ENCODE data around the gene SNTN.

Gene SNTN

GRCh38 chr3:63617391-63617790, 35.1 kb upstream of the SNTN start:
- no peaks in the 10 kb centered on the region for H3K36me3 ChIP-seq (ENCODE audit: control insufficient read depth, insufficient read depth, low read length)
- TF ChIP-seq, protein P1, sequence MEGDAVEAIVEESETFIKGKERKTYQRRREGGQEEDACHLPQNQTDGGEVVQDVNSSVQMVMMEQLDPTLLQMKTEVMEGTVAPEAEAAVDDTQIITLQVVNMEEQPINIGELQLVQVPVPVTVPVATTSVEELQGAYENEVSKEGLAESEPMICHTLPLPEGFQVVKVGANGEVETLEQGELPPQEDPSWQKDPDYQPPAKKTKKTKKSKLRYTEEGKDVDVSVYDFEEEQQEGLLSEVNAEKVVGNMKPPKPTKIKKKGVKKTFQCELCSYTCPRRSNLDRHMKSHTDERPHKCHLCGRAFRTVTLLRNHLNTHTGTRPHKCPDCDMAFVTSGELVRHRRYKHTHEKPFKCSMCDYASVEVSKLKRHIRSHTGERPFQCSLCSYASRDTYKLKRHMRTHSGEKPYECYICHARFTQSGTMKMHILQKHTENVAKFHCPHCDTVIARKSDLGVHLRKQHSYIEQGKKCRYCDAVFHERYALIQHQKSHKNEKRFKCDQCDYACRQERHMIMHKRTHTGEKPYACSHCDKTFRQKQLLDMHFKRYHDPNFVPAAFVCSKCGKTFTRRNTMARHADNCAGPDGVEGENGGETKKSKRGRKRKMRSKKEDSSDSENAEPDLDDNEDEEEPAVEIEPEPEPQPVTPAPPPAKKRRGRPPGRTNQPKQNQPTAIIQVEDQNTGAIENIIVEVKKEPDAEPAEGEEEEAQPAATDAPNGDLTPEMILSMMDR (IDR thresholded peaks at IDR 0.05; ENCODE audit: insufficient read depth, low read length, poor library complexity, severe bottlenecking) = no peak
- H3K4me3 ChIP-seq (replicated peaks; ENCODE audit: low read depth, low read length) = no peak overlapping the region
- no peak for DNase-seq (ENCODE audit: extremely low read depth, insufficient read length)
- H3K27me3 ChIP-seq (replicated peaks; ENCODE audit: control insufficient read depth, insufficient read depth, low read length) = no peaks in the 10 kb centered on the region

GRCh38 chr3:63624941-63625560, 27.4 kb upstream of the SNTN start:
- Histone ChIP-seq H3K36me3 (ENCODE audit: control insufficient read depth, insufficient read depth, low read length) (no peaks in the 10 kb centered on the region), H3K27me3 (replicated peaks; ENCODE audit: control insufficient read depth, insufficient read depth, low read length) (no peaks in the 10 kb centered on the region; the same call in 1 of the 2 replicates), H3K4me3 (replicated peaks; ENCODE audit: low read depth, low read length) (no peak overlapping the region)
- DNase-seq (ENCODE audit: extremely low read depth, insufficient read length) = no peak
- TF ChIP-seq, protein P1 (IDR thresholded peaks at IDR 0.05; ENCODE audit: insufficient read depth, low read length, poor library complexity, severe bottlenecking) = no peak

GRCh38 chr3:63631670-63632069, 20.8 kb upstream of the SNTN start:
- DNase-seq (ENCODE audit: extremely low read depth, insufficient read length) = no peak
- H3K36me3 ChIP-seq (ENCODE audit: control insufficient read depth, insufficient read depth, low read length) = no peaks in the 10 kb centered on the region
- no peaks in the 10 kb centered on the region; the same call in 1 of the 2 replicates for H3K27me3 ChIP-seq (replicated peaks; ENCODE audit: control insufficient read depth, insufficient read depth, low read length)
- TF ChIP-seq, protein P1 (IDR thresholded peaks at IDR 0.05; ENCODE audit: insufficient read depth, low read length, poor library complexity, severe bottlenecking) = no peak
- H3K4me3 ChIP-seq (replicated peaks; ENCODE audit: low read depth, low read length) = no peak overlapping the region

DNA sequence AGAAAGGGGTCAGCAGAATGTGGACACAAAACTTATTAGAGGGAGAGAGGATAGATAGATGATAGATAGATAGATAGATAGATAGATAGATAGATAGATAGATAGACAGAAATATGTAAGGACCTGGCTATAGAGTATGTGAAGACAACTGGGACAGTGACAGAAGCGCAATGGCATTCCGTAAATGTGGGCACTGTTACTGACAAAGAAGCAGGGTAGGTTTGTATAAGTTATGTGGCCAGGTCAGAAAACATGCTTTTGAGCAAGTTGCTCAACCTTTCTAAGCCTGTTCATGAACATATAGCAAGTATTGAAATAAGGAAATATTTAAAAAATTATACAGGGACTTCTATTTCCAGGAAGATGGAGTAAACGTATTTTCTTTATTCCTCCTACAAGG, 17.3 kb upstream of the SNTN start:
- TF ChIP-seq, protein P1 (IDR thresholded peaks at IDR 0.05; ENCODE audit: insufficient read depth, low read length, poor library complexity, severe bottlenecking) = no peak
- no peaks in the 10 kb centered on the region for H3K36me3 ChIP-seq (ENCODE audit: control insufficient read depth, insufficient read depth, low read length)
- no peaks in the 10 kb centered on the region for H3K27me3 ChIP-seq (replicated peaks; ENCODE audit: control insufficient read depth, insufficient read depth, low read length)
- no peak for DNase-seq (ENCODE audit: extremely low read depth, insufficient read length)
- H3K4me3 ChIP-seq (replicated peaks; ENCODE audit: low read depth, low read length) = no peak overlapping the region

DNA sequence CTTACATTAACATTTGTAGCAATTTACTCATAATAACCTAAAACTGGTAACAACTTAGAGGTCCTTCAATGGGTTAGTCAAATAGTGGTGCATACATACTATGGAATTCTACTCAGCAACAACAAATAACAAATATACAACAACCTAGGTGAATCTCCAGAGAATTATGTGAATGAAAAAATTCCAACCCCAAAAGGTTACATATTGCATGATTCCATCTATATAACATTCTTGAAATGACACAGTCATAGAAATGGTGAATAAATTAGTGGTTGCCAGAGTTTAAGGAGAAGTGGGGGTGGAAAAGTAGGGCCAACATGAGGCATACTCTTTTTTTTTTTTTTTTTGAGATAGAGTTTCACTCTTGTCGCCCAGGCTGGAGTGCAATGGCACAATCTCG, 12.7 kb upstream of the SNTN start:
- no peaks in the 10 kb centered on the region for H3K27me3 ChIP-seq (replicated peaks; ENCODE audit: control insufficient read depth, insufficient read depth, low read length)
- DNase-seq (ENCODE audit: extremely low read depth, insufficient read length) = no peak
- H3K36me3 ChIP-seq (ENCODE audit: control insufficient read depth, insufficient read depth, low read length) = no peaks in the 10 kb centered on the region
- TF ChIP-seq, protein P1 (IDR thresholded peaks at IDR 0.05; ENCODE audit: insufficient read depth, low read length, poor library complexity, severe bottlenecking) = no peak
- no peak overlapping the region for H3K4me3 ChIP-seq (replicated peaks; ENCODE audit: low read depth, low read length)

DNA sequence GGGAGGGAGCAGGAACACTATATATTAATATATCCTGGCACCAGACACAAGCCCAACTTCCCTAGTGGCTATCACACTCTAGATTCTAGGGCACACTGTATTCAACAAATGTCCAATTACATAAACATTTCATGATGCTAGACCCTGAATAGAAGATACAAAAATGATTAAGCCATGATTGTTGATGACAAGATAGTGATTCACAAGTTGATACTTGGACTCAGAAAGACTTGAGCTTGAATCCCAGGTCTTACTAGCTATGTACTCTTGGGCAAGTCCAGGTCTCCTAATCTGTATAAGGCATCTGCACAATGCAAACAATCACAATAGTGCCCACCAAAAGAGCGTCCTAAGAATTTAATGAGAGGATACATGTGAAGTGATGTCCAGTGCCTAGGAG, 10.0 kb upstream of the SNTN start:
- no peaks in the 10 kb centered on the region for H3K27me3 ChIP-seq (replicated peaks; ENCODE audit: control insufficient read depth, insufficient read depth, low read length)
- DNase-seq (ENCODE audit: extremely low read depth, insufficient read length) = no peak
- TF ChIP-seq, protein P1 (IDR thresholded peaks at IDR 0.05; ENCODE audit: insufficient read depth, low read length, poor library complexity, severe bottlenecking) = no peak
- H3K4me3 ChIP-seq (replicated peaks; ENCODE audit: low read depth, low read length) = no peak overlapping the region
- H3K36me3 ChIP-seq (ENCODE audit: control insufficient read depth, insufficient read depth, low read length) = no peaks in the 10 kb centered on the region

All from GM06990 (cell line).